Activated T-cell treated with anti-CD3 and anti-CD28 coated beads for 48 hours (primary cell): ENCODE results near the gene SASH1.

Experiments used
- DNase-seq: peaks from one replicate; pipeline ENCODE4 v3.0.0-alpha.2; 2020; ENCODE audit warnings: low read depth

Gene SASH1

DNA sequence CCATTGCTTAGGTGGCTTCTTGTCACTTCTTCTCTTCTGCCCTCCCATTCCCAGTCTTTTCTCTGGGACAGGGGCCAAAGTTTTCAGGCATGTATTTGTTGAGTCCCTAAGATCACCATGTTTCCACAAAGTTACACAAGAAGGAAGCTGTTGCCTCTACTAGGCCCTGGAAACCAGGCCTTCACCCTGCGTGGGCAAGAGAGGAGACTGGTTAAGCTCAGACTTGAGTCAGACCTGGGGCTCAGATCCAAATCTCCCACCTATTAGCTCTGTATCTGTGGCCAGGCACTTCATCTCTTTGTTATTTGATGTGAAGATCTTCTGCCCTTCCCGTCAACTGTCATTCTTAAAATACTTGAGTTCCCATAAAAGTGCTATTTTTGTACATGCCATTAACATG lies 154.6 kb downstream of the SASH1 start:
- no peak for DNase-seq

- no peak for DNase-seq
Measured at GRCh38 chr6:148497717-148498116, 155.1 kb downstream of the SASH1 start.

- no peak for DNase-seq
Measured at GRCh38 chr6:148500402-148500801, 157.8 kb downstream of the SASH1 start.

DNA sequence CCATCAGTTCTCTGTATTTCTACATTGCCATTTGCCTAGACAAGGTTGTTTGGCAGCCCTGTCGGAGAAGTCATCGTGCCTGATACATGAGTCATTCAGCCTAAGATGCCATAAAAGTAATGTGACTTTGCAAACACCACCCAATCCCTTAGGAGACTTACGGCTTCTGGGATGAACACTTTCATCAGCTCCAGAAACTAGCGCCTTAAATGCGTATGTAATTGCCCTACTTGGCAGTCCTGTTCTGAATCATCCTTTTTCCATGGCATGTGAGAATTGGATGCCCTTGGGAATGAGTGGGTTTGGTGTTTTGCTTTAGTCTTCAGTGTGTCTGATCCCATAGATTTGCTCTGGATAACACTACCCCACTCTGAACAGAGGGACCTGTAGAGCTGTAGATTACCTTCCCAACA lies 158.5 kb downstream of the SASH1 start:
- DNase-seq, result no peak

GRCh38 chr6:148502083-148502772 lies 159.6 kb downstream of the SASH1 start:
- DNase-seq, result no peak

DNA sequence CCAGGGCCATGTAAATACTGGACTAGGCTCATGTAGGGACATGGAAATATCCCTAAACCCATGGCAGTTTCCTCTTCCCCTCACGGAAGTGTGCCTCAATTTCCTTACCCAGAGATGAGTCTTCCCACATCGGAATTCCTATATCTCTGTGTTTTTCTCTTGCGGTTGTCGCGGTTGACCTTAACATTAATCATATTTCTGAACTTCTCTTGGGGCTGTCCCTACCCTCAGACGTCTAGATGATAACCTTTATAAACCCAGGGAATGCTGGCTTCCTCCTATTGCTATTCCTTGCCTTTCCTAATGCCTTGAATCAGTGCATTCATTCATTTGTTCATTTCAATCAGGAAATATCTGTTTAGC lies 160.1 kb downstream of the SASH1 start:
- DNase-seq, result no peak

- no peak for DNase-seq
Measured at GRCh38 chr6:148503703-148504102, 161.1 kb downstream of the SASH1 start.

- DNase-seq, result no peak
Measured at GRCh38 chr6:148507774-148508173, 165.1 kb downstream of the SASH1 start.

DNA sequence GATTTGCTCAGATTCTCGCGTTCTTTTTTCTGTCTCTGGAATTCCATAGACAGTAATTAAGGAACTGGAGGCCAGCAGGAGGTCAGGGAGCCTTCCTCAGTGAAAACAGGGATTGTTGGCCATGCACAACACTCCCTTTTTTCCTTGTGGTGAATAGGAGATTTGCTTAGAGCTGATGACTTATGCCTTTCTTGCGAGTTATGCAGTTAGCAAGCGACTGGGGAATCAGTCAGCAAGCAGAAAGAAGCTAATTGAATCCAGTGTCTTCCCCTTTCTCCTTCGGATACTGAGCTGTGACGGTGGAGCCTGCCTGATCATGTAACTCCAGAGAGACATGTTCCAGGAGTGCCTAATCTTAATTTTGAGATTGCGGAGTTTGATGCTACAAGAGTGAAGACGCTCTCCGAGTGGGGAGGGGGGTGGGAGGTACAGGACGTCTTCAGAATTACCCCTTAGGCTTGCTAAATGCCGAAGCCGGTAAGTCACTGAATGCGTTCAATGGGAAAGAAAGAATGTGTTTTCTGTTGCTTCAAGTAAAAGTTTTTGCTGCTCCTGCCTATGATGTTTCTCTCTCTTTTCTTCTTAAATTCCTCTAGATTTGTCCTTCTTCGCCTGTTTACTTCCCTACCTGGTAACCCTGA lies 165.9 kb downstream of the SASH1 start:
- DNase-seq, result no peak

DNA sequence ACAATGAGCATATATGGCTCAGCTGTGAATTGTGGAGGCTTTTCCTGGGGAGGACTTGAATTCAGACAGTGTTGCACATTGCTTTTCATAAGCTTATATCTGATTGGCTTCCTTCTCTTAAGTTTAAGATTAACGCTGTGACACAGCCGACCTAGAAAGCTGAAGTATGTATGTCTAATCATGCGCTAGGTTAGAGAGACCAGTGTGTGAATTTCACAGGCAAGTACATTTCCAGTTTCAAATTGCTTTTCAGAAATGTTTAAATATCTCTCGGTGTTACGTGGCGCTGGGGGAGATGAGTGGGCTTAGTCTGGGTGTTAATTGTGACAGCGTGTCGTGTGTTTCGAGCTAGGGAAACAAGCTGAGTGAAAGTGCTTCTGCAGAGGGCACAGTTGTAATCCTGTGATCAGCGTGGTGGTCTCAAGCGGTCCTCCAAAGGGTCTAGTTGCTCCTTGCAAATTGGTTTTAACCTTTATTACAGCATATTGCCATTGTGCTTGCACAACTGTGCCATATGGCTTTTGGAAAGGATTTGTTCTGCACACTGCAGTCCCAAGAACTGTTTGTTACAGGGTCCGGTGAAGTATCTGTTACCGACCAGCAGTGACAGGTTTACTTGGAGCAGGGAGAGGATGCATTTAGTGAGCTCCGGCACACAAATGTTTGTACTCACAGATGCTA lies 166.6 kb downstream of the SASH1 start:
- DNase-seq, result no peak

- no peak for DNase-seq
Measured at GRCh38 chr6:148509800-148510581, 167.4 kb downstream of the SASH1 start.

GRCh38 chr6:148513145-148514071 lies 170.8 kb downstream of the SASH1 start:
- no peak for DNase-seq

DNA sequence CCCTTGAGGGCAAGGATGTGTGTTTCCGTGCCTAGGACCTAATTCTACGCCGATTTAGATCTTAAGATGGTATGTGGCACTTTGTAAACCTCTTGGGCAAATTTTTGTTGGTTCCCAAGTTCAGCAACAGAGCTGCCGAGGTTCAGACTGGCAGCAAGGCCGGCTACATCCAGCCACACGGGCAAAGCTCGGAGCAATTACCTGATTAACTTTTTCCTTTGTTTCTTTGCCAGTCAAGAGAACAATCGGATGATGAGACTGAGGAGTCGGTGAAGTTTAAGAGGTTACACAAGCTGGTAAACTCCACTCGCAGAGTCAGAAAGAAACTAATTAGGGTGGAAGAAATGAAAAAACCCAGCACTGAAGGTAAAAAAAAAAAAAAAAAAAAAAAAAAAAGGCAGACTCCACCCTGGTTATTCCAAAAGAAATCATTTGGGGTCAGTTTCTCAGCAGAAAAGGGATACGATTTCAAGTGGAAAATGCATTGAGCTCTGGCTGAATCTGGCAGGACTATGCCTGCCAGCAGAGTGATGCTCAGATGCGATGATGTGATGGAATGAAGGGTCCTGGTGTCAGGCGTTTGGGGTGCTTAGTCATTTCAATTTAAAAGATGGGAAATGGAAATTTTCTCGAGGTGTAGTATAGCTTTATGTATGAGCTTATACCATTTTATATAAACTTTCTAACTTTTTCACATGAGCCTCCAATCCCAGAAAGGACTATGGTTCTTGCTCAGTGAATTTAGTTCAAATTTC lies 171.6 kb downstream of the SASH1 start:
- no peak for DNase-seq

GRCh38 chr6:148516217-148516616 lies 173.6 kb downstream of the SASH1 start:
- no peak for DNase-seq

DNA sequence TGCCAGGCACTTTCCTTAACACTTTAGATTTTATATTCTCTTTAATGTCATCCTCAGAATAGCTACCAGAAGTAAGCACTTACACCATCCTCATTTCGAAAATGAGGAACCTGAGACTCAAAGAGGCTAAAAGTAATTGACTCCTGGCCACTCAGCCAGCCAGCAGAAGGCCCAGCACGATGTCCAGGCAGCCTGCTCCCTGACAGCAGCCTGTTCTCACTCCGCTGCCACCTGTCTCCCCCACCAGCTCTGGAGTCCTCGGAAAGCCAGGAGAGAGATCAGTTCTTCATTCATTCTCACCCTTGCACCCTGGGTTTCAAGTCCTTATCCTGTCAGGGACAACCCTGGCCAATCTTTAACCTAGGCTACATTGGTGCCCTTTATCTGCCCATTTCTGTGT lies 174.0 kb downstream of the SASH1 start:
- DNase-seq, result no peak

DNA sequence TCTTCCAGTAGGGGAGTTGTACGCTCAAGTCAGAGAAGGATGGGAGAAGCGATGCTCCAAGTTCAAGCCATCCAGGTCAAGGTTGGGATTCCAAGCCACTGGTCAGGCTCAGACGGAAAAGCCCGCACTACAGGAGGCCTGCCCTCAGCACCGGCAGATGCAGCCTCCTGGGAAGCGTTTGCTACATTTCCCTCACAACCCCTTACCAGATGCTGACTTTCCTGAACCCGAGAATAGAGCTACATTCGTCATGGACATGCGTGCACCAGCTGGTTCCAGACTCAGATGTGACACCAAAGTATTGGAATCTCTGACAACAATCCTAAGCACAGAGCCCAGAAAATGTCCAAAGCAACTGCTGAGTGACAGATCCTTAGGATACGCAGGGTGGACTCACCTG lies 174.8 kb downstream of the SASH1 start:
- DNase-seq, result no peak

DNA sequence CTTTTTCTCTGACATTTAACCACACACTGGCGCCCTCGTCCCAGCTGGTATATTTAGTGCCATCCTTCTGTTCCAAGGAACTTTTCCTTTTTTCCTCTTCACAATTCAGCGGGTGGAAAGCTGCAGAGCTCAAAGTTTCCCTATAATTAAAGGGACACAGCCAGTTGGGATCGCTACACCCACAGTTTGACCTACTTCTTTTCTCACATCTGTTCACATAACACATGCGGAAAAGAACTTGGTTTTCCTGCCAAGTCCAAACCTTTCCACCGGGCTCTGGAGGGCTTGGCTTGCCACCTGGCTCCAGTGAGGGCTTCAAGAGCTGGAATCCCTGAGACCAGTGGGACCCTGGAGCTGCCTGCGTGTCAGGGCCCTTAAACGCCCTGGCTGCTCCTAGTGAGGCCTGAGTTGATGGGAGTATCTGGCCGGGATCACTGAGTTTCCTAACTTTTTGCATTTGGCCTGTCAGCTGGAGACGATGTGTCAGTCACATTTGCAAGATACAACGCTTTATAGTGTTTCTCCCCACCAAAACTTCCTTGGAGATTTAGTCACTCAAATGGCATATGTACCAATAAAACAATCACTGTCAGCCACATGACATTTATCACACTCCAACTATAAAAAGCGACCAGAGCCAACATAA lies 176.0 kb downstream of the SASH1 start:
- no peak for DNase-seq

DNA sequence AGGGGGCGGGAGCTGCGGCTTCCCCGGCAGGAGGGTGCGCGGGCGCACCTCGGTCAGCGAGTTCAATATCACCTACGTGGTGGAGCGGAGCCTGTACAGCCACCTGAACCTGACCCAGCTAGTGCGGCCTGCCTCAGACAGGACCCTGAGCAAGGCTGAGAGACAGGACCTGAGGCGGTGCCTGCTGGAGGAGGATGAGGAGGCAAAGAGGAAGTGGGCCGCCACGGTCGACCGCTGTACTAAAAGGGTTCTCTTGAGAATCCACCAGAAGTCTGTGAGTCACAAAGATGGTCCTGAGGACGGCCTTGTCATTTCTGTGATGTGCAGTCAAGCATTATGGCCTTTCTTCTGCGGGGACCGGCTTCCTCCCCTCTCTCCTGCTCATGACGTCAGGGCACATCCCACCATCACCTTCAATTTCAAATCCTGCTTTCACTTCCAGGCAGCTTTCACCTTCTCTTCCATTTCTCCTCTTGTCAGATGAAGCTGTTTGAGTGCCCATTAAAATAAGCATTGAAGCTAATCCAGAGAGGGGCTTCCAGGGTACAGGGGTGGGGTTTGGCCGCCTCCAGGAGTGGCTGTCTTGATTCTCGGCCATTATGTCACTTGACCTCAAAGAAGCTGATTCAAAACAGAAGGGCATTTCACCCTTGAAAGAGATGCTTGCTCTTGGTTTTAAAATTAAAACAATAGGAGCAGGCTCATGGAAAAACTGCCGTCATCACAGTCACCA lies 177.6 kb downstream of the SASH1 start:
- no peak for DNase-seq

GRCh38 chr6:148521158-148521557 lies 178.5 kb downstream of the SASH1 start:
- no peak for DNase-seq

- DNase-seq, result no peak
Measured at GRCh38 chr6:148521586-148521985, 178.9 kb downstream of the SASH1 start.
